Neural progenitor cell (in vitro differentiated cells): Measurements from ENCODE around the gene VTN. TPM values are rescaled to one million over a fixed set of nuclear protein-coding genes. Genes with fewer than 3 reads are reported as not detected.

ENCODE experiments used
- DNase-seq: peaks from one replicate; pipeline ENCODE4 v3.0.0-alpha.2; 2016; ENCODE audit warnings: low spot score
- H2AFZ ChIP-seq: fragments of 200-600 bp; sonication (generic); replicated peaks from 2 replicates; pipeline ENCODE4 v1.6.1; 2016; ENCODE audit warnings: antibody characterized with exemption
- H3F3A ChIP-seq: fragments of 200-600 bp; sonication (generic); 2 replicates; pipeline ENCODE4 v1.6.1; 2016; ENCODE audit warnings: antibody characterized with exemption, low read depth
- H3K27ac ChIP-seq: fragments of 200-600 bp; sonication (generic); 2 replicates; pipeline ENCODE4 v1.5.1; 2016; ENCODE audit warnings: mild to moderate bottlenecking
- H3K27me3 ChIP-seq: fragments of 200-600 bp; sonication (generic); 2 replicates; pipeline ENCODE4 v1.6.1; 2016; ENCODE audit warnings: mild to moderate bottlenecking, moderate library complexity
- H3K36me3 ChIP-seq: fragments of 200-600 bp; sonication (generic); 2 replicates; pipeline ENCODE4 v1.5.1; 2016
- H3K4me1 ChIP-seq: fragments of 200-600 bp; sonication (generic); 2 replicates; pipeline ENCODE4 v1.6.1; 2016; ENCODE audit warnings: mixed run types
- H3K4me2 ChIP-seq: fragments of 200-600 bp; sonication (generic); 2 replicates; pipeline ENCODE4 v1.6.1; 2016
- H3K4me3 ChIP-seq: fragments of 200-600 bp; sonication (generic); 2 replicates; pipeline ENCODE4 v1.5.1; 2016
- H3K79me2 ChIP-seq: fragments of 200-600 bp; sonication (generic); 2 replicates; pipeline ENCODE4 v1.6.1; 2016; ENCODE audit warnings: low read depth
- H3K9ac ChIP-seq: fragments of 200-600 bp; sonication (generic); 2 replicates; pipeline ENCODE4 v1.6.1; 2016
- H3K9me3 ChIP-seq: fragments of 200-600 bp; sonication (generic); 2 replicates; pipeline ENCODE4 v1.5.1; 2016; ENCODE audit warnings: low read depth
- H4K20me1 ChIP-seq: fragments of 200-600 bp; sonication (generic); 2 replicates; pipeline ENCODE4 v1.6.1; 2016; ENCODE audit warnings: low read depth
- H3K27ac Mint-ChIP-seq: 3 replicates; pipeline ENCODE4 v1.8.0; 2021; ENCODE audit warnings: mixed read lengths
- H3K27me3 Mint-ChIP-seq: 2 replicates; pipeline ENCODE4 v1.8.0; 2022; ENCODE audit warnings: low read depth, mild to moderate bottlenecking, inconsistent platforms, moderate library complexity, mixed read lengths; ENCODE audit not compliant: insufficient read depth
- H3K36me3 Mint-ChIP-seq: 3 replicates; pipeline ENCODE4 v1.8.0; 2021; ENCODE audit warnings: mixed read lengths
- H3K4me1 Mint-ChIP-seq: 3 replicates; pipeline ENCODE4 v1.8.0; 2021; ENCODE audit warnings: mixed read lengths
- H3K4me3 Mint-ChIP-seq: 3 replicates; pipeline ENCODE4 v1.8.0; 2021; ENCODE audit warnings: mild to moderate bottlenecking, moderate library complexity, mixed read lengths
- H3K9me3 Mint-ChIP-seq: 3 replicates; pipeline ENCODE4 v1.8.0; 2020; ENCODE audit warnings: mixed read lengths
- EZH2 ChIP-seq: fragments of 200-600 bp; sonication (generic); IDR thresholded peaks from 2 replicates; pipeline ENCODE4 v1.6.1; 2017; ENCODE audit warnings: antibody characterized with exemption, mild to moderate bottlenecking, moderate library complexity
- EZH2phosphoT487 ChIP-seq: fragments of 200-600 bp; sonication (generic); IDR thresholded peaks from 2 replicates; pipeline ENCODE4 v1.6.1; 2017; ENCODE audit warnings: antibody characterized with exemption
- total RNA-seq: library from RNA; depleted of rRNA; stranded (reverse); fragments of >200 nt; gene quantifications from 2 replicates; pipeline ENCODE4 v1.2.3, GENCODE V29; 2015; ENCODE audit warnings: low replicate concordance
- TF ChIP-seq, protein P1 (sequence below): fragments of 200-600 bp; sonication (generic); IDR thresholded peaks from 2 replicates; pipeline ENCODE4 v1.5.1; 2017; ENCODE audit warnings: antibody characterized with exemption, mild to moderate bottlenecking

Gene VTN
- total RNA-seq, 1 donor from 2014 or later = 1.2 TPM

DNA sequence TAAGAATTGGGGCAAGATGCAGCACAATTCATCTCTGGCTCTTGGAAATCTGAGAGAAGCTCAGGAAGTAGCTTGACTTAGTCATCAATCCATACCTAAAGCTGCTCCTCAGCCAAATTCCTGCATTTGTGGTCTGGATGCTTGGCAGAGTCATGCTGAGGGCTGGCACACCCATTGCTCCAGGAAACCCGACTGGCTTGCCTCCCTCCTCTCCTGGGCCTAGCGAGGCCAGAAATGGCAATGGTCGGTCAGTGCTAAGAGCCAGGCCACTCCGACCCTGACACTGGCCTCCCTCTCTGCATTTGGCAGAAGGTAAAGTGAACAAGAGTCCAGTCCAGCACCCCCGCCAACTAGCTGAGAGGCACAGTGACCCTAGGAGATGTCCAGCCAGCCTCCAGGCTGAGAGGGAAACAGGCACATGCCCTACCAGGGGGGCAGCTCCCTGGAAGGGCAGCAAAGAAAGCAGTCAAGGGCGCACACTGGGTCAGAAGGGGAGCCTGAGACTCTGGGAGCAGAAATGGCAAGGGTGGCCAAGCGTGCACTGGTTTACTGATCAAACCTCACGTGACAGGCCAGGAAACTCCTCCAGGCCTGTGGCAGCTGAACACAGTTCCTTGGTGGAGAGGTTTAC is 22.7 kb downstream of the VTN start:
- H3K27ac Mint-ChIP-seq = no peak overlapping the region
- H3K9me3 ChIP-seq = no peaks in the 10 kb centered on the region
- H3K4me3 ChIP-seq = no peak overlapping the region
- peaks cover 20% of the 10 kb centered on the region for H3K36me3 Mint-ChIP-seq
- no peaks in the 10 kb centered on the region for H3K36me3 ChIP-seq
- H3F3A ChIP-seq = peaks cover 17% of the 10 kb centered on the region
- no peaks in the 10 kb centered on the region for H3K79me2 ChIP-seq
- no peak overlapping the region for H3K4me2 ChIP-seq
- TF ChIP-seq EZH2 = no peak
- no peak overlapping the region for H3K27ac ChIP-seq
- H3K4me1 Mint-ChIP-seq = peaks cover 10% of the 10 kb centered on the region
- no peak overlapping the region for H3K4me3 Mint-ChIP-seq
- peaks cover 4% of the 10 kb centered on the region for H3K4me1 ChIP-seq
- no peaks in the 10 kb centered on the region for H3K9me3 Mint-ChIP-seq
- no peak for DNase-seq
- no peaks in the 10 kb centered on the region for H3K27me3 ChIP-seq
- H3K9ac ChIP-seq = no peak overlapping the region
- H4K20me1 ChIP-seq = peaks cover 19% of the 10 kb centered on the region
- no peak overlapping the region for H2AFZ ChIP-seq
- H3K27me3 Mint-ChIP-seq = no peaks in the 10 kb centered on the region

DNA sequence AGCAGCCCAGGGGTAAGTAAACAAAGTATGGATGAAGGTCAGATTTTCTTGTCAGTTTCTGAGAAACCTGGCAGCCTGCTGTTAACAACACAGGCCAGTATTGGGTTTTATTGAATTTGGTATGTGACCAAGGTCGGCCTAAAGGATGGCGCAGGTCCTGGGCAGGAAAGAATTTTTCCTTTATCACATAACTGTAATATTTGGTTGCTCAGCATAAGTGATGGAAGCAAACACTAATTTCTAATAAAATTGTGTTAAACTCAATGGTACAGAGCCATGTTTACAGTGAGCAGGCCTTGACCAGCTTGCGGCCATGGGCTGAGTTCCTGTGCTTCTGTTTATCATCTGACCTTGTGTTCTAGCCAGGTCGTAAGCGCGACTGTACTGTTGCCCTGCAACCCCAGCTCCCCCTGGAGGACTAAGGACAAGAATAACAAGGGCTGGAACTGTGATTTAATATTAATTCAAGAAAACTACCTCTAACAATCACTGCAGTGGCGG is 23.3 kb downstream of the VTN start:
- no peaks in the 10 kb centered on the region for H3K27me3 ChIP-seq
- no peak overlapping the region for H3K27ac Mint-ChIP-seq
- H3K4me3 ChIP-seq = no peak overlapping the region
- H3F3A ChIP-seq = peaks cover 17% of the 10 kb centered on the region
- H3K27me3 Mint-ChIP-seq = no peaks in the 10 kb centered on the region
- H3K9ac ChIP-seq = no peak overlapping the region
- no peak overlapping the region for H3K4me2 ChIP-seq
- peak; percentile 21 for DNase-seq
- H4K20me1 ChIP-seq = peaks cover 19% of the 10 kb centered on the region
- H3K79me2 ChIP-seq = no peaks in the 10 kb centered on the region
- peaks cover 18% of the 10 kb centered on the region for H3K36me3 Mint-ChIP-seq
- no peaks in the 10 kb centered on the region for H3K9me3 ChIP-seq
- TF ChIP-seq, protein P1, sequence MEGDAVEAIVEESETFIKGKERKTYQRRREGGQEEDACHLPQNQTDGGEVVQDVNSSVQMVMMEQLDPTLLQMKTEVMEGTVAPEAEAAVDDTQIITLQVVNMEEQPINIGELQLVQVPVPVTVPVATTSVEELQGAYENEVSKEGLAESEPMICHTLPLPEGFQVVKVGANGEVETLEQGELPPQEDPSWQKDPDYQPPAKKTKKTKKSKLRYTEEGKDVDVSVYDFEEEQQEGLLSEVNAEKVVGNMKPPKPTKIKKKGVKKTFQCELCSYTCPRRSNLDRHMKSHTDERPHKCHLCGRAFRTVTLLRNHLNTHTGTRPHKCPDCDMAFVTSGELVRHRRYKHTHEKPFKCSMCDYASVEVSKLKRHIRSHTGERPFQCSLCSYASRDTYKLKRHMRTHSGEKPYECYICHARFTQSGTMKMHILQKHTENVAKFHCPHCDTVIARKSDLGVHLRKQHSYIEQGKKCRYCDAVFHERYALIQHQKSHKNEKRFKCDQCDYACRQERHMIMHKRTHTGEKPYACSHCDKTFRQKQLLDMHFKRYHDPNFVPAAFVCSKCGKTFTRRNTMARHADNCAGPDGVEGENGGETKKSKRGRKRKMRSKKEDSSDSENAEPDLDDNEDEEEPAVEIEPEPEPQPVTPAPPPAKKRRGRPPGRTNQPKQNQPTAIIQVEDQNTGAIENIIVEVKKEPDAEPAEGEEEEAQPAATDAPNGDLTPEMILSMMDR = peak; percentile 23
- TF ChIP-seq EZH2phosphoT487 = no peak
- no peak for TF ChIP-seq EZH2
- H3K4me3 Mint-ChIP-seq = no peak overlapping the region
- no peaks in the 10 kb centered on the region for H3K36me3 ChIP-seq
- peaks cover 10% of the 10 kb centered on the region for H3K4me1 Mint-ChIP-seq
- H3K27ac ChIP-seq = no peak overlapping the region
- H2AFZ ChIP-seq = no peak overlapping the region
- peaks cover 4% of the 10 kb centered on the region for H3K4me1 ChIP-seq
- no peaks in the 10 kb centered on the region for H3K9me3 Mint-ChIP-seq

DNA sequence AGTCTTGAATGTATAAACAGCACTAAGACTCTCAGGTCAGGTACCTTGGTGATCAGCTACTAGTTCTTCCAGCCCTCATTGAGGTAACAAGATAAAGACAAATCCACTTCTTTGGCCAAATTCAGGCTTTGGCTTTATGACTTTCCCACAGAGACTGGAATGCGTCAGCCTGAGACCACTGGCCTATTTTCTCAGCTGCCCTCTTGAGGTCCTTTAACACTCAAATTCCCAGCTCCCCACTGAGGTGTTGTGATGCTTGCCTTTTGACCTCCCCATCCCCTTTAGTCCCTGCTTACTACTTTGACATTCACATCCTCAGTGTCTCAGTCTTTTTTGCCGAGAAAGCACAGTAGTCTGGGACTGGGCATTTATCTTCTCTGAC is 23.9 kb downstream of the VTN start:
- no peak for TF ChIP-seq EZH2phosphoT487
- no peak for TF ChIP-seq EZH2
- TF ChIP-seq, protein P1 = no peak
- Histone ChIP-seq H3K36me3 (no peaks in the 10 kb centered on the region), H3K9ac (no peak overlapping the region), H3K27ac (no peak overlapping the region), H3K4me2 (no peak overlapping the region), H4K20me1 (peaks cover 19% of the 10 kb centered on the region), H3K27me3 (no peaks in the 10 kb centered on the region), H3F3A (peaks cover 17% of the 10 kb centered on the region), H3K9me3 (no peaks in the 10 kb centered on the region), H2AFZ (no peak overlapping the region), H3K4me3 (no peak overlapping the region), H3K4me1 (peaks cover 4% of the 10 kb centered on the region), H3K79me2 (no peaks in the 10 kb centered on the region)
- H3K4me3 Mint-ChIP-seq = no peak overlapping the region
- H3K36me3 Mint-ChIP-seq = peaks cover 14% of the 10 kb centered on the region
- H3K4me1 Mint-ChIP-seq = peaks cover 10% of the 10 kb centered on the region
- no peaks in the 10 kb centered on the region for H3K9me3 Mint-ChIP-seq
- no peak overlapping the region for H3K27ac Mint-ChIP-seq
- peak; percentile 26 for DNase-seq
- H3K27me3 Mint-ChIP-seq = no peaks in the 10 kb centered on the region

DNA sequence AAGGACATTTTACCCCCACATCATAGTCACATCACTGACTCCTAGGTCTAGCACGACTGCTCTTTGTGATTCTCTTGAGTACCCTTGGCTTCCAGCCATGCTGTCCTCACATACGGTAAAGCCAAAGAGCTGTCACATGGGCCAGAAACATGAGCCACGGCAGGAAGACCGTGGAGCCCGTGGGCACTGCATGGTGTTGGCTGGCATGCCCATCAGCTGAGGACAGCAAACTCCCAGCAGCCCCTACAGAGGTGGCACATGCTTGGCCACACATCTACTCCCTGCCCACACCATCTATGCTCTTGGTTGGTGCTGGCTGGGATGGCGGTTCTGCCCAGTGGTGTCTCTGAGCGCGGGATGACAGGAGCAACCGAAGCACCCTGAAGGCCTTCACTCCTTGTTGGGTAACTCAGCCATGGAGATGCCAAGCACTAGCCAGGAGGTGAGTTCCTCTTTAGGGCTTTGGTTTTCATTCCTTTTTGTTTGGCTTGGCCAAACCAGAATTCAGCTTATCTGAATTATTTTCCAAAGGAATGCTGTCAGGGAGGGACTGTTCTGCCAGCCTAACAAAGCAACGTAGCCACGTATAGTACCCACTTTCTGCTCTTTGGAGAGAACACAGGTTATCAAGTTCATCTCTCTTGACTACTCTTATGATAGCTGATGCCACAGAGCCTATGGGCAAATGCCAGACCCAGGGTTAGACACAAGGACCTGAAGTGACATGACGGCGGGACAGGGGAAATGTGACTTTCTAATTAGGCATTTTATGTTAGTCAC is 24.5 kb downstream of the VTN start:
- no peaks in the 10 kb centered on the region for H3K27me3 ChIP-seq
- H3K4me1 ChIP-seq = peaks cover 4% of the 10 kb centered on the region
- no peak for DNase-seq
- H3K79me2 ChIP-seq = no peaks in the 10 kb centered on the region
- no peak overlapping the region for H3K4me2 ChIP-seq
- Mint-ChIP-seq H3K4me1 (peaks cover 10% of the 10 kb centered on the region), H3K9me3 (no peaks in the 10 kb centered on the region), H3K27ac (no peak overlapping the region), H3K4me3 (peak overlapping the region; percentile 66), H3K36me3 (peaks cover 11% of the 10 kb centered on the region), H3K27me3 (no peaks in the 10 kb centered on the region)
- TF ChIP-seq EZH2phosphoT487 = no peak
- TF ChIP-seq, protein P1 = no peak
- no peak for TF ChIP-seq EZH2
- H4K20me1 ChIP-seq = peaks cover 19% of the 10 kb centered on the region
- H3K9me3 ChIP-seq = no peaks in the 10 kb centered on the region
- H3K4me3 ChIP-seq = no peak overlapping the region
- peaks cover 17% of the 10 kb centered on the region for H3F3A ChIP-seq
- H3K27ac ChIP-seq = no peak overlapping the region
- no peak overlapping the region for H3K9ac ChIP-seq
- no peak overlapping the region for H2AFZ ChIP-seq
- H3K36me3 ChIP-seq = no peaks in the 10 kb centered on the region
